Immature natural killer cell (primary cell): ENCODE results near the gene FLYWCH2. TPM values are rescaled to one million over a fixed set of nuclear protein-coding genes. Genes with fewer than 3 reads are reported as not detected.

Source experiments
- DNase-seq, 3 donors: peaks; one replicate each; pipeline ENCODE4 v3.0.0; 2022; ENCODE audit warnings: mixed read lengths in 1 of 3
- H3K27ac Mint-ChIP-seq, 6 donors: one replicate each; pipeline ENCODE4 v1.8.0; 2020; ENCODE audit warnings: mixed read lengths in 6 of 6, mild to moderate bottlenecking in 5 of 6, inconsistent platforms in 4 of 6, moderate library complexity in 3 of 6
- H3K27me3 Mint-ChIP-seq, 3 donors: one replicate each; pipeline ENCODE4 v1.8.0; 2020 to 2021; ENCODE audit warnings: low read depth in 3 of 3, mild to moderate bottlenecking in 3 of 3, mixed read lengths in 3 of 3, moderate library complexity in 3 of 3, inconsistent platforms in 1 of 3
- H3K36me3 Mint-ChIP-seq, 3 donors: one replicate each; pipeline ENCODE4 v1.8.0; 2020; ENCODE audit warnings: mixed read lengths in 3 of 3, inconsistent platforms in 2 of 3, mild to moderate bottlenecking in 2 of 3
- H3K4me1 Mint-ChIP-seq, 2 donors: one replicate each; pipeline ENCODE4 v1.8.0; 2020; ENCODE audit warnings: inconsistent platforms in 2 of 2, mild to moderate bottlenecking in 2 of 2, mixed read lengths in 2 of 2, moderate library complexity in 1 of 2
- H3K4me3 Mint-ChIP-seq, 5 donors: one replicate each; pipeline ENCODE4 v1.8.0; 2020; ENCODE audit warnings: mild to moderate bottlenecking in 5 of 5, mixed read lengths in 5 of 5, inconsistent platforms in 3 of 5, moderate library complexity in 3 of 5
- H3K9me3 Mint-ChIP-seq, 6 donors: one replicate each; pipeline ENCODE4 v1.8.0; 2020; ENCODE audit warnings: mild to moderate bottlenecking in 6 of 6, mixed read lengths in 6 of 6, inconsistent platforms in 4 of 6, moderate library complexity in 3 of 6
- polyA plus RNA-seq, 3 donors: library from polyadenylated mRNA; unstranded; fragments of 300-500 nt; fragmentation: Illumina TruSeq; gene quantifications; one replicate each; pipeline ENCODE4 v1.2.3, GENCODE V29; 2021

The FLYWCH2 gene
- 10 to 100 TPM; 15.9 to 24.5 (median 18.3) TPM for polyA plus RNA-seq

- peaks cover 4 to 12% (median 10%) of the 10 kb centered on the region in 3 donors for H3K27me3 Mint-ChIP-seq
- DNase-seq: peak; percentile 100
- no peaks in the 10 kb centered on the region for H3K36me3 Mint-ChIP-seq
- H3K9me3 Mint-ChIP-seq: no peaks in the 10 kb centered on the region
- H3K4me3 Mint-ChIP-seq: peak within 1 kb of the TSS; percentile 84 to 95 (median 94)
- peak within 1 kb of the TSS; percentile 93 to 99 (median 97) for H3K27ac Mint-ChIP-seq
- peaks cover 9 to 11% of the 10 kb centered on the region in 2 donors for H3K4me1 Mint-ChIP-seq
Observed at GRCh38 chr16:2882650-2883457, at the start of gene FLYWCH2. FLYWCH2 (plus strand) TSS chr16:2883215; CDS start chr16:2896450, 13,235 bp downstream.

GRCh38 chr16:2833776-2834175 lies 49.2 kb upstream of the FLYWCH2 start:
- Mint-ChIP-seq H3K4me3 (no peak overlapping the region), H3K4me1 (peaks cover 20 to 21% of the 10 kb centered on the region in 2 donors), H3K9me3 (no peaks in the 10 kb centered on the region), H3K27ac (peak overlapping the region in 1 of 6 donors; percentile 16), H3K36me3 (peaks cover 0 to 5% (median 0%) of the 10 kb centered on the region in 3 donors), H3K27me3 (peaks cover 2 to 3% (median 2%) of the 10 kb centered on the region in 3 donors)
- DNase-seq: no peak

GRCh38 chr16:2834968-2835367 lies 48.0 kb upstream of the FLYWCH2 start:
- Mint-ChIP-seq H3K4me3 (no peak overlapping the region), H3K9me3 (no peaks in the 10 kb centered on the region), H3K36me3 (peaks cover 0 to 5% (median 0%) of the 10 kb centered on the region in 3 donors), H3K4me1 (peaks cover 32 to 33% of the 10 kb centered on the region in 2 donors), H3K27me3 (peaks cover 2 to 3% (median 2%) of the 10 kb centered on the region in 3 donors), H3K27ac (peak overlapping the region in 1 of 6 donors; percentile 61)
- DNase-seq: no peak

GRCh38 chr16:2835638-2836493 lies 47.1 kb upstream of the FLYWCH2 start:
- Mint-ChIP-seq H3K4me3 (no peak overlapping the region), H3K27ac (peak overlapping the region; percentile 41 to 73 (median 57)), H3K9me3 (no peaks in the 10 kb centered on the region), H3K36me3 (peaks cover 0 to 5% (median 0%) of the 10 kb centered on the region in 3 donors), H3K27me3 (peaks cover 2 to 4% (median 2%) of the 10 kb centered on the region in 3 donors), H3K4me1 (peaks cover 38 to 40% of the 10 kb centered on the region in 2 donors)
- DNase-seq: no peak

GRCh38 chr16:2836646-2837508 lies 46.1 kb upstream of the FLYWCH2 start:
- Mint-ChIP-seq H3K36me3 (peaks cover 0 to 5% (median 0%) of the 10 kb centered on the region in 3 donors), H3K4me3 (peak overlapping the region in 1 of 5 donors; percentile 1), H3K27me3 (peaks cover 0 to 4% (median 2%) of the 10 kb centered on the region in 3 donors), H3K4me1 (peaks cover 46 to 48% of the 10 kb centered on the region in 2 donors), H3K27ac (peak overlapping the region; percentile 14 to 85 (median 58)), H3K9me3 (no peaks in the 10 kb centered on the region)
- no peak for DNase-seq

- peaks cover 4 to 11% (median 10%) of the 10 kb centered on the region in 3 donors for H3K27me3 Mint-ChIP-seq
- H3K9me3 Mint-ChIP-seq: peaks cover 0 to 3% (median 0%) of the 10 kb centered on the region in 6 donors
- peak overlapping the region; percentile 65 to 91 (median 84) for H3K27ac Mint-ChIP-seq
- peak; percentile 59 to 66 (median 65) for DNase-seq
- peak overlapping the region in 4 of 5 donors; percentile 41 to 73 (median 54) for H3K4me3 Mint-ChIP-seq
- peaks cover 67% of the 10 kb centered on the region in 2 donors for H3K4me1 Mint-ChIP-seq
- peaks cover 0 to 5% (median 0%) of the 10 kb centered on the region in 3 donors for H3K36me3 Mint-ChIP-seq
Observed at GRCh38 chr16:2838928-2839327, 44.1 kb upstream of the FLYWCH2 start.

- H3K9me3 Mint-ChIP-seq: peaks cover 0 to 3% (median 0%) of the 10 kb centered on the region in 6 donors
- peaks cover 0 to 5% (median 0%) of the 10 kb centered on the region in 3 donors for H3K36me3 Mint-ChIP-seq
- H3K27me3 Mint-ChIP-seq: peaks cover 4 to 13% (median 11%) of the 10 kb centered on the region in 3 donors
- H3K4me1 Mint-ChIP-seq: peaks cover 75 to 76% of the 10 kb centered on the region in 2 donors
- DNase-seq: no peak
- peak overlapping the region; percentile 40 to 73 (median 58) for H3K4me3 Mint-ChIP-seq
- H3K27ac Mint-ChIP-seq: peak overlapping the region; percentile 65 to 91 (median 86)
Observed at GRCh38 chr16:2839650-2840450, 43.2 kb upstream of the FLYWCH2 start.

GRCh38 chr16:2840914-2841313 lies 42.1 kb upstream of the FLYWCH2 start:
- Mint-ChIP-seq H3K36me3 (peaks cover 0 to 3% (median 0%) of the 10 kb centered on the region in 3 donors), H3K9me3 (peaks cover 0 to 3% (median 0%) of the 10 kb centered on the region in 6 donors), H3K4me1 (peaks cover 85 to 86% of the 10 kb centered on the region in 2 donors), H3K4me3 (peak overlapping the region; percentile 80 to 96 (median 89)), H3K27ac (peak overlapping the region; percentile 60 to 99 (median 95)), H3K27me3 (peaks cover 4 to 13% (median 11%) of the 10 kb centered on the region in 3 donors)
- peak in 2 of 3 donors; percentile 27 to 37 for DNase-seq

- peaks cover 93 to 94% of the 10 kb centered on the region in 2 donors for H3K4me1 Mint-ChIP-seq
- peaks cover 0 to 3% (median 0%) of the 10 kb centered on the region in 6 donors for H3K9me3 Mint-ChIP-seq
- peak overlapping the region; percentile 92 to 100 (median 98) for H3K27ac Mint-ChIP-seq
- peaks cover 0 to 3% (median 0%) of the 10 kb centered on the region in 3 donors for H3K36me3 Mint-ChIP-seq
- H3K4me3 Mint-ChIP-seq: peak overlapping the region; percentile 80 to 96 (median 89)
- peak; percentile 63 to 70 (median 64) for DNase-seq
- peaks cover 4 to 13% (median 11%) of the 10 kb centered on the region in 3 donors for H3K27me3 Mint-ChIP-seq
Observed at GRCh38 chr16:2841606-2842339, 41.2 kb upstream of the FLYWCH2 start.

- Mint-ChIP-seq H3K27ac (peak overlapping the region; percentile 92 to 100 (median 98)), H3K27me3 (peaks cover 4 to 13% (median 11%) of the 10 kb centered on the region in 3 donors), H3K36me3 (peaks cover 0 to 2% (median 0%) of the 10 kb centered on the region in 3 donors), H3K9me3 (peaks cover 0 to 3% (median 0%) of the 10 kb centered on the region in 6 donors), H3K4me1 (peaks cover 92 to 94% of the 10 kb centered on the region in 2 donors), H3K4me3 (peak overlapping the region; percentile 80 to 96 (median 89))
- peak; percentile 84 to 87 (median 84) for DNase-seq
Observed at GRCh38 chr16:2842340-2843000, 40.5 kb upstream of the FLYWCH2 start.

- Mint-ChIP-seq H3K4me1 (peaks cover 82 to 84% of the 10 kb centered on the region in 2 donors), H3K36me3 (no peaks in the 10 kb centered on the region), H3K9me3 (peaks cover 0 to 3% (median 0%) of the 10 kb centered on the region in 6 donors), H3K4me3 (peak overlapping the region in 4 of 5 donors; percentile 14 to 36 (median 20)), H3K27ac (peak overlapping the region; percentile 88 to 100 (median 98)), H3K27me3 (peaks cover 4 to 11% (median 10%) of the 10 kb centered on the region in 3 donors)
- DNase-seq: no peak
Observed at GRCh38 chr16:2843526-2843925, 39.5 kb upstream of the FLYWCH2 start.
